Endothelial cell (in vitro differentiated cells): ENCODE data around the gene ST3GAL5. TPM values are rescaled to one million over a fixed set of nuclear protein-coding genes. Genes with fewer than 3 reads are reported as not detected.

ENCODE experiments used
- DNase-seq: peaks from one replicate; pipeline ENCODE4 v3.0.0; 2021; ENCODE audit warnings: low spot score
- H3K27ac Mint-ChIP-seq: one replicate; pipeline ENCODE4 v1.8.0; 2021; ENCODE audit warnings: mixed read lengths, inconsistent platforms; ENCODE audit not compliant: unreplicated experiment
- H3K27me3 Mint-ChIP-seq: one replicate; pipeline ENCODE4 v1.8.0; 2021; ENCODE audit warnings: mild to moderate bottlenecking, moderate library complexity, mixed read lengths, inconsistent platforms; ENCODE audit not compliant: unreplicated experiment
- H3K36me3 Mint-ChIP-seq: one replicate; pipeline ENCODE4 v1.8.0; 2021; ENCODE audit warnings: mild to moderate bottlenecking, low read depth, mixed read lengths, inconsistent platforms; ENCODE audit not compliant: unreplicated experiment
- H3K4me1 Mint-ChIP-seq: one replicate; pipeline ENCODE4 v1.8.0; 2021; ENCODE audit warnings: mild to moderate bottlenecking, mixed read lengths, inconsistent platforms; ENCODE audit not compliant: unreplicated experiment
- H3K4me3 Mint-ChIP-seq: one replicate; pipeline ENCODE4 v1.8.0; 2021; ENCODE audit warnings: mild to moderate bottlenecking, mixed read lengths, inconsistent platforms; ENCODE audit not compliant: unreplicated experiment
- H3K9me3 Mint-ChIP-seq: one replicate; pipeline ENCODE4 v1.8.0; 2021; ENCODE audit warnings: mixed read lengths, inconsistent platforms; ENCODE audit not compliant: unreplicated experiment
- CTCF ChIP-seq: fragments of 200-600 bp; sonication (generic); IDR thresholded peaks from one replicate; pipeline ENCODE4 v1.5.0; 2021; ENCODE audit warnings: antibody characterized with exemption; ENCODE audit not compliant: unreplicated experiment
- total RNA-seq: library from RNA; stranded (reverse); fragmentation: NEBNext Ultra II Directional; extraction: Animal tissue kit (Norgen Biotek cat#: 25700); gene quantifications from one replicate; pipeline ENCODE4 v1.2.1, GENCODE V29; 2021; ENCODE audit not compliant: unreplicated experiment

The ST3GAL5 gene
- total RNA-seq, 1 donor from 2014 or later: 49.8 TPM

- Mint-ChIP-seq H3K27ac (no peak overlapping the region), H3K4me1 (no peaks in the 10 kb centered on the region), H3K36me3 (no peaks in the 10 kb centered on the region), H3K9me3 (no peaks in the 10 kb centered on the region), H3K27me3 (peaks cover 11% of the 10 kb centered on the region), H3K4me3 (no peak overlapping the region)
- DNase-seq: no peak
- TF ChIP-seq CTCF: no peak
Measured at GRCh38 chr2:85796341-85797262, 92.2 kb downstream of the ST3GAL5 start.

GRCh38 chr2:85796046-85796340 lies 92.8 kb downstream of the ST3GAL5 start:
- DNase-seq: no peak
- peaks cover under 1% of the 10 kb centered on the region for H3K4me1 Mint-ChIP-seq
- no peaks in the 10 kb centered on the region for H3K9me3 Mint-ChIP-seq
- H3K27me3 Mint-ChIP-seq: peaks cover 11% of the 10 kb centered on the region
- TF ChIP-seq CTCF: no peak
- H3K27ac Mint-ChIP-seq: no peak overlapping the region
- H3K4me3 Mint-ChIP-seq: no peak overlapping the region
- no peaks in the 10 kb centered on the region for H3K36me3 Mint-ChIP-seq

GRCh38 chr2:85795331-85796045 lies 93.3 kb downstream of the ST3GAL5 start:
- Mint-ChIP-seq H3K9me3 (no peaks in the 10 kb centered on the region), H3K27me3 (peaks cover 11% of the 10 kb centered on the region), H3K4me3 (no peak overlapping the region), H3K4me1 (peaks cover 6% of the 10 kb centered on the region), H3K36me3 (no peaks in the 10 kb centered on the region), H3K27ac (no peak overlapping the region)
- no peak for TF ChIP-seq CTCF
- no peak for DNase-seq

- Mint-ChIP-seq H3K4me1 (peaks cover 9% of the 10 kb centered on the region), H3K4me3 (no peak overlapping the region), H3K36me3 (no peaks in the 10 kb centered on the region), H3K27ac (no peak overlapping the region), H3K27me3 (peaks cover 13% of the 10 kb centered on the region), H3K9me3 (no peaks in the 10 kb centered on the region)
- DNase-seq: no peak
- no peak for TF ChIP-seq CTCF
Measured at GRCh38 chr2:85794491-85795121, 94.2 kb downstream of the ST3GAL5 start.
